SU-DHL-6 (cell line): ENCODE data around the gene FAM72C.
"Not testable (repeated sequence)": the region's sequence is repeated elsewhere in the genome, so short reads cannot be mapped to it uniquely, and the experiment has no call there.

ENCODE experiments used
- H2AFZ ChIP-seq: fragments of 200-600 bp; sonication (generic); 2 replicates; pipeline ENCODE4 v1.6.1; 2014; ENCODE audit warnings: low read depth, mild to moderate bottlenecking, moderate library complexity, mixed read lengths, antibody characterized with exemption, low read length; ENCODE audit not compliant: severe bottlenecking
- H3F3A ChIP-seq: fragments of 200-600 bp; shearing (Covaris generic); 2 replicates; pipeline ENCODE4 v1.6.0; 2016; ENCODE audit warnings: antibody characterized with exemption, mild to moderate bottlenecking; ENCODE audit not compliant: insufficient read depth
- H3K27ac ChIP-seq: fragments of 200-600 bp; sonication (generic); 2 replicates; pipeline ENCODE4 v1.5.1; 2016; ENCODE audit warnings: low read depth, mild to moderate bottlenecking, low read length, moderate library complexity, mixed read lengths
- H3K27me3 ChIP-seq: fragments of 200-600 bp; sonication (generic), shearing (Covaris generic); 2 replicates; pipeline ENCODE4 v1.6.0; 2014; ENCODE audit warnings: mild to moderate bottlenecking, low read length
- H3K36me3 ChIP-seq: fragments of 200-600 bp; sonication (generic); 2 replicates; pipeline ENCODE4 v1.6.1; 2014; ENCODE audit warnings: mild to moderate bottlenecking, low read length, mixed read lengths
- H3K4me2 ChIP-seq: fragments of 300-600, 200-600 bp; shearing (Covaris generic), sonication (generic); 2 replicates; pipeline ENCODE4 v1.6.0; 2014; ENCODE audit warnings: low read length, low read depth, mild to moderate bottlenecking; ENCODE audit not compliant: poor library complexity, severe bottlenecking
- H3K4me3 ChIP-seq: fragments of 200-600 bp; sonication (generic); 2 replicates; pipeline ENCODE4 v1.5.1; 2014; ENCODE audit warnings: antibody characterized with exemption, low read length, mild to moderate bottlenecking, mixed read lengths; ENCODE audit not compliant: insufficient read depth, poor library complexity, severe bottlenecking
- H3K79me2 ChIP-seq: fragments of 200-600 bp; sonication (generic); 2 replicates; pipeline ENCODE4 v1.6.1; 2014; ENCODE audit warnings: mild to moderate bottlenecking, low read length, moderate library complexity; ENCODE audit not compliant: insufficient read depth
- H3K9ac ChIP-seq: fragments of 200-600 bp; sonication (generic); 2 replicates; pipeline ENCODE4 v1.7.0; 2014; ENCODE audit warnings: mild to moderate bottlenecking, low read length
- H3K9me2 ChIP-seq: fragments of 200-600 bp; sonication (generic); replicated peaks from 2 replicates; pipeline ENCODE4 v1.6.1; 2014; ENCODE audit warnings: low read length; ENCODE audit not compliant: insufficient read depth
- H3K9me3 ChIP-seq: fragments of 200-600 bp; sonication (generic); 2 replicates; pipeline ENCODE4 v1.6.1; 2014; ENCODE audit warnings: low read length, mixed read lengths; ENCODE audit not compliant: insufficient read depth
- H4K20me1 ChIP-seq: fragments of 200-600 bp; sonication (generic); 2 replicates; pipeline ENCODE4 v1.6.1; 2014; ENCODE audit warnings: low read depth, mild to moderate bottlenecking, antibody characterized with exemption, low read length, moderate library complexity, mixed read lengths

The FAM72C gene

DNA sequence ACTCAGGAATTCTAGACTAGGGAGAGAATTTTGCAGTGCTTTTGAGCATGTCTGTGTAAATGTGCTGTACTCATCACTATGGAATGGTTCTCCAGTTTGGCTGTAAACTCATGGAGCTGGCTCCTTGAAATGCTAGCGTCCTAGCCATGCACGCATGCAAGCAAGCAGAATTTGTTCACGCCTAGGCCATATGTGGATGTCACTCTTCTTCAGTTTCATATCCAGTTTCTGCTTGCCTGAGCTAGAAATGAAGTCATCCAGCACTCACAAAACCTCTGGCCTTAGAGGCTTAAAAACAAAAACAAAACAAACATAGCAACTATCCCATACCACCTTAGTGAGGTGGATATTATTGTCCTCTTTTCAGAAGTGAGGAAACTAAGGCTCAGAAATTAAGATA is 37.6 kb upstream of the FAM72C start:
- not testable (repeated sequence) for H4K20me1 ChIP-seq, H2AFZ ChIP-seq, H3K36me3 ChIP-seq, H3K4me2 ChIP-seq, H3K9me3 ChIP-seq, H3K9ac ChIP-seq, H3K27ac ChIP-seq, H3F3A ChIP-seq, H3K27me3 ChIP-seq, H3K4me3 ChIP-seq, H3K79me2 ChIP-seq, H3K9me2 ChIP-seq

DNA sequence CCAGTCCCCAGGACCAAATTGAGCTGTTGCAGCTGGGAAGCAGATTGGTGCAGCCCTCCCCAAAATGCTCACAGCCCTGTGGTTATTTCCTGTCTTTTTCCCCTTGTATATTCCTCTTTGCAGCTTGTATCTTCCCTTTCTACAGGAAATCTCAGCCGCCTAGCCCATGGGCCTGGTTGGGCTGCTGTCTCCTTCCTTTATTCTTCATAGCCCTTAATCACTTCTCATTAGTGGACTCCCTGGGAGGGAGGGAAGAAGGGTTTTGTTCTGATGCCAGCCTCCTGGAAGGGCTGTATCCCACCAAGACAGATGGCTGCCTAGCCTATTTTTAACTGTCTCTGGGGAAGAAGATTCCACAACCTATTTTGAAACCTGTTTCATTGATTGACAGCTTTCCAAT is 32.5 kb upstream of the FAM72C start:
- not testable (repeated sequence) for H3K9ac ChIP-seq, H3K4me2 ChIP-seq, H3F3A ChIP-seq, H3K27ac ChIP-seq, H3K9me2 ChIP-seq, H3K36me3 ChIP-seq, H2AFZ ChIP-seq, H3K27me3 ChIP-seq, H3K79me2 ChIP-seq, H3K9me3 ChIP-seq, H3K4me3 ChIP-seq, H4K20me1 ChIP-seq

DNA sequence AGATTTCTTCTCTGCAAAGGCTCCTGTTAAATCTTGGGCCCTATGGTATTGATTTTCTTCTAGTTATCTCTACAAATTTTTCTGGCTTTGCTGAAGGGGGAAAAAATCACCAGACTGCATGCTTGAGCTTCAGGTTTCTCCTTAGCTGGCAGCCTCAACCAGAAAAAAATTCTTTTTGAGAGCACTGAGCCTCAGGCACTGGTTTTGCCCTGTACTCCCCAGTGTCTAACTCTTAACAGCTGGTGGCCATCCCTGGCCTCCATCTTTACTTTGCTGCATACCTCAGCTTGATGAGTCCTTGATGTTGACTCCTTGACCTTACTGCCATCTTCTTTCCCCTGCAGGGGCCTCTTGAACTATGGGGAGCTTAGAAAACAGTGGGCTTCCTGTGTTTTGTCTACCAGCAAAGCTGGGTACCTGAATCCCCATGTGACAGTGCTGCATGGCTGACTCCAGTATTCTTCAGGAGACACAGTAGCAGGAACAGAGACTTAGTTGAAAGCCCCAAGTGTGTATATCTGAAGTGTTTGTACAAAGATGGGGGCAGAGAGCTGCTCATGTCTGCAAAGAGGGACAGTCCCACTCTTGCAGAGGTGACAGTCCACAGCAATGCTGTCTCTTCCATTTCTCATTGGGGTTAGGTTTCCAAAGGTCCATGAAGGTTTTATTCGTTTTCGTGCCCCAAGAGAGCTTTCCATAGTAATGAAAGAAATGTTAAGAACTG is 31.7 kb upstream of the FAM72C start:
- not testable (repeated sequence) for H3K27ac ChIP-seq, H3K4me2 ChIP-seq, H3K9ac ChIP-seq, H3K9me3 ChIP-seq, H3K27me3 ChIP-seq, H3F3A ChIP-seq, H3K36me3 ChIP-seq, H4K20me1 ChIP-seq, H3K79me2 ChIP-seq, H3K9me2 ChIP-seq, H2AFZ ChIP-seq, H3K4me3 ChIP-seq

DNA sequence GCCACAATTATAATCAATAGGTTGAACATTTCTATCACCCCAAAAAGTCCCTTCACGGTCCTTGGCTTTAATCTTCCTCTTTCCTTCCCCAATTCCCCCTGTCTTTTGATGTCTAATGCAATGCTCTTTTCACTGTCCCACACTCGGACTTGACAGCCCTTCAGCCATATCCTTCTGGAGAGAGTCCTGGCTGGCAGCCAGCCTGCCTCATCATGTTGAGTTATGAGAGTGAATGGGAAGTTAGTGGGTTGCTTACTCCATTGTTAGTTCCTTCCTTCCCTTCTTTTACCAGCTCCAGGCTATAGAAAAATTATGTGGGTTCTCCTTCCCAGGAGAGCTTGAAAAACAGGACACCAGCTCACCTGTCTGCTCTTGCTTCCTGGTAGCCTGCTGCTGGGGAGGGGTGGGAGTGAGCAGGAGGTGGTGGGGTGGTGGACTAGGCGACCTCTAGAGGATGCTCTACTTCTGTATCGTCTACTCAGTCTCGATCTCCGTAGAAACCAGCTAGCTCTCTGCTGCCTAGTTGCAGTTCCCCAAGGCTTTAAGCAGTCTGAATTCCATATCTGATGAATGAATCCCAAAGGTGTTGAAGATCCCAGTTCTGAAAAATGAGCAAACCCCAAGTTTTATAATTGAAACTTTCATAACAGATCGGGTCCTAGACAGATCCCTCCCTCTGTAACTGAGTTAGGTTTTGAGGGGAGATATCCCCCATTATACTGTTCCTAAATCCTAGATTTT is 30.5 kb upstream of the FAM72C start:
- not testable (repeated sequence) for H3K36me3 ChIP-seq, H3K27me3 ChIP-seq, H3K27ac ChIP-seq, H3F3A ChIP-seq, H3K4me3 ChIP-seq, H3K79me2 ChIP-seq, H3K9me3 ChIP-seq, H2AFZ ChIP-seq, H4K20me1 ChIP-seq, H3K4me2 ChIP-seq, H3K9ac ChIP-seq, H3K9me2 ChIP-seq

DNA sequence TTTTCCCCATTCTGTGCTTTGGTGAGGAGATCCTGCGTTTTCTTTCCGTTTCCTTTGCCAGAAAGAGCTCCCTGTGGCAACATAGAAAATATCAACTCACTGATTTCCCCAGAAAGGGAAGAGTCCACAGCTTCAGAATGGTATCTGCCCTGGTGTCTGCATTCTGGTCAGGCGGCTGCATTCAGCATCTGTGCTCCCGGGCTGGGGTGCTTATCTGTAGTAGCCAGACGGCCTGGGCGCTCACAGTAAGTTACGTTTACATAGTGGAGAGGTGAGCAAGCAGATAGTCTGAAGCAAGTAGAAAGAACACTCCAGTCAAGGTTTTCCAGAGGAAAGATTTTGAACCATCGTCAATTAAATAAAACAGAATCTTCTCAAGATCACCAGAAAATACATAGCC is 29.3 kb upstream of the FAM72C start:
- H3K4me3 ChIP-seq, H3K4me2 ChIP-seq, H3K9me2 ChIP-seq, H3K27ac ChIP-seq, H2AFZ ChIP-seq, H3K27me3 ChIP-seq, H3K36me3 ChIP-seq, H3K79me2 ChIP-seq, H3F3A ChIP-seq, H3K9ac ChIP-seq, H3K9me3 ChIP-seq, H4K20me1 ChIP-seq: not testable (repeated sequence)

DNA sequence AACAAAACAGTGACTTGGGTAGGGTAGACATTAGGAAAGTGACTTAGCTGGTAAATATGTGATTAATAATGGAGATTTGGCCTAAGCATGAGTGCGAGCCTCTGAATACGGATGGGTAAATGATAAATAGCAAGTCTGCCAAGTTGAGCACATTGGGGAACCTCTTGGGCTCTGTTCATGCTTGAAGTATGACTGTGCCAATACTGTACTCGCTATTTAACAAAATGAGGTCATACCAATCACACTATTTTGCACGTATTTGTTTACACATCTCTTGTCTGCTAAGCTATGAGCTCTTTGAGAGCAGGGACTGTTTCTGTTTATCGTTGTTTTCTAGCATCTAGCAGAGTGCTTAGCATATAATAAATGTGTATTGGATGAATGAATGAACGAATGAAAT is 24.2 kb upstream of the FAM72C start:
- not testable (repeated sequence) for H3K79me2 ChIP-seq, H3K9me3 ChIP-seq, H4K20me1 ChIP-seq, H2AFZ ChIP-seq, H3K4me2 ChIP-seq, H3K27ac ChIP-seq, H3F3A ChIP-seq, H3K9ac ChIP-seq, H3K9me2 ChIP-seq, H3K4me3 ChIP-seq, H3K27me3 ChIP-seq, H3K36me3 ChIP-seq

DNA sequence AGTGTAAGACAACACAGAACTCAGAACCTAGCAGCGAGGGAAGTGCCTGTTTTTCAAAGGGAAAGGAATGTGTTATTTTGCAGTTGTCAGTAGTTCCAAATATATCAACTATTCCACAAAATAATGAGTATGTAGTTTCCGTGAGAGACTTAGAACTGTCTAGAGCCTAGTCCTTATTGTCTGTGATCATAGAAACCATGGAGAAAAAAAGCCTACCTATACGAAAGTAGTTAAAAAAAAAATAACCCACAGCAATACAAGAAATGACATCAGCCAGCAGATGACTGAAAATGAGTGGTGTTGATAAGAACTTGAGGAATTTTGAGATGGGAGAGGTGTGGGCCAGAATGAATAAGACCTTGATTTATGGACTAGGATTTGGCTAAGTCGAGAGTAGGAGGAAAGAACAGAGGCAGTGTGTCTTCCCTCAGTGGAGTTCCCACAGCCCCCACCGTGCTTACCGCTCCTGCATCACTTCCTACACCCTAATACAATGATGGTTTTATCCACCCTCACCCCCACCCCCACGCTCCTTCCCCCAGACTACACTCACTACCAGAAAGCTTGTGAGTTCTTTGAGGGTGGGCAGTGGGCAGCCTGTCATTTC is 21.6 kb upstream of the FAM72C start:
- not testable (repeated sequence) for H2AFZ ChIP-seq, H4K20me1 ChIP-seq, H3K79me2 ChIP-seq, H3K36me3 ChIP-seq, H3K4me3 ChIP-seq, H3K27me3 ChIP-seq, H3K27ac ChIP-seq, H3K4me2 ChIP-seq, H3K9me3 ChIP-seq, H3K9ac ChIP-seq, H3K9me2 ChIP-seq, H3F3A ChIP-seq

DNA sequence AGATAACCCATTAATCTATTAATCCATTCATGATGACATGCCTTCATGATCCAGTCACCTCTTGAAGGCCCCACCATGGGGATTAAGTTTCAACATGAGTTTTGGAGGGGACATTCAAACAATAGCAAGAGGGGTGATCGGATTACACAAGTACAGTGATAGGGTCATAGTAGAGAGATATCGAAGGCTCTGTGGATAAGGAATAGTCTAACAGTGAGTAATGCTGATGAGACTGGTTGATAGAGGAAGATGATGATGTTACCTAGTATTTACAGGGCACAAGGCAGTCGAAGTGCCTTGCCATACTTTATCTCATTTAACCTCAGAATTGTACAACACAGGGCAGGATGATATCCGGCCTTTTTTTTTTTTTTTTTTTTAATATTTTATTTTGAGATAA is 18.9 kb upstream of the FAM72C start:
- H3K4me3 ChIP-seq, H3K79me2 ChIP-seq, H4K20me1 ChIP-seq, H3K36me3 ChIP-seq, H3K27ac ChIP-seq, H3K27me3 ChIP-seq, H3K9me2 ChIP-seq, H2AFZ ChIP-seq, H3K9ac ChIP-seq, H3K4me2 ChIP-seq, H3K9me3 ChIP-seq, H3F3A ChIP-seq: not testable (repeated sequence)
